Keratinocyte (primary cell): ENCODE data around the gene LSP1. TPM values are rescaled to one million over a fixed set of nuclear protein-coding genes. Genes with fewer than 3 reads are reported as not detected.
"Not testable (repeated sequence)": the region's sequence is repeated elsewhere in the genome, so short reads cannot be mapped to it uniquely, and the experiment has no call there.

Source experiments
- DNase-seq: peaks from one replicate; pipeline ENCODE4 v3.0.0-alpha.2; 2011; ENCODE audit warnings: low read depth, missing footprints, low spot score
- FAIRE-seq: peaks from 2 replicates; lab custom pipeline; 2011; peaks lifted over from hg19 to GRCh38; lab: Jason Lieb, UNC
- H2AFZ ChIP-seq: 2 replicates; pipeline ENCODE4 v1.6.0; 2012; ENCODE audit warnings: low read length, control low read depth, inconsistent platforms; ENCODE audit not compliant: control insufficient read depth
- H3K27ac ChIP-seq: 2 replicates; pipeline ENCODE4 v1.5.1; 2011; ENCODE audit warnings: low read length; ENCODE audit not compliant: control insufficient read depth, insufficient read depth
- H3K27me3 ChIP-seq: 3 replicates; pipeline ENCODE4 v1.6.0; 2011; ENCODE audit warnings: low read length; ENCODE audit not compliant: control insufficient read depth, insufficient read depth; ENCODE audit errors: extremely low read depth
- H3K36me3 ChIP-seq, 2 experiments: 2 replicates in 1 of 2; 3 replicates in 1 of 2; pipeline ENCODE4 v1.5.1; 2011; ENCODE audit warnings: low read length in 2 of 2, mild to moderate bottlenecking in 1 of 2; ENCODE audit not compliant: control insufficient read depth in 2 of 2, insufficient read depth in 2 of 2; ENCODE audit errors: extremely low read depth in 1 of 2
- H3K4me1 ChIP-seq: 3 replicates; pipeline ENCODE4 v1.5.1; 2011; ENCODE audit warnings: low read length; ENCODE audit not compliant: control insufficient read depth, insufficient read depth; ENCODE audit errors: extremely low read depth
- H3K4me2 ChIP-seq: 3 replicates; pipeline ENCODE4 v1.6.0; 2011; ENCODE audit warnings: low read depth, low read length; ENCODE audit not compliant: control insufficient read depth, insufficient read depth; ENCODE audit errors: extremely low read depth
- H3K4me3 ChIP-seq, 3 experiments: fragments of 200-600 bp in 1 of 3; sonication (generic) in 1 of 3; 2 replicates in 2 of 3; 3 replicates in 1 of 3; pipeline ENCODE4 v1.5.1; 2011 to 2016; ENCODE audit warnings: low read length in 3 of 3, mild to moderate bottlenecking in 3 of 3, control low read depth in 2 of 3, inconsistent platforms in 1 of 3, low read depth in 1 of 3, mixed read lengths in 1 of 3, mixed run types in 1 of 3, moderate library complexity in 1 of 3; ENCODE audit not compliant: control insufficient read depth in 2 of 3, insufficient read depth in 2 of 3; ENCODE audit errors: extremely low read depth in 1 of 3
- H3K79me2 ChIP-seq: 2 replicates; pipeline ENCODE4 v1.6.0; 2012; ENCODE audit warnings: low read length; ENCODE audit not compliant: control insufficient read depth, insufficient read depth
- H3K9ac ChIP-seq: 3 replicates; pipeline ENCODE4 v1.6.0; 2011; ENCODE audit warnings: low read length; ENCODE audit not compliant: control insufficient read depth, insufficient read depth; ENCODE audit errors: extremely low read depth
- H3K9me1 ChIP-seq: 3 replicates; pipeline ENCODE4 v1.6.0; 2011; ENCODE audit warnings: low read length; ENCODE audit not compliant: control insufficient read depth, insufficient read depth; ENCODE audit errors: extremely low read depth
- H3K9me3 ChIP-seq: 2 replicates; pipeline ENCODE4 v1.5.1; 2012; ENCODE audit warnings: low read depth, low read length; ENCODE audit not compliant: control insufficient read depth
- H4K20me1 ChIP-seq: 3 replicates; pipeline ENCODE4 v1.6.0; 2011; ENCODE audit warnings: low read length; ENCODE audit not compliant: control insufficient read depth, insufficient read depth; ENCODE audit errors: extremely low read depth
- EZH2 ChIP-seq: IDR thresholded peaks from one replicate; pipeline ENCODE4 v1.6.1; 2012; ENCODE audit warnings: inconsistent platforms, mild to moderate bottlenecking, low read length, moderate library complexity
- dilution Hi-C: fragments of 300-500 bp; cut with MboI; formaldehyde crosslinking; loops from one replicate; pipeline ENCODE4 v1.7.0; 2020; ENCODE audit warnings: low sequenced_read_pairs; ENCODE audit not compliant: extremely low pct_ligation_motif_present
- polyA plus RNA-seq, 5 experiments: library from polyadenylated mRNA; depleted of rRNA in 3 of 5; stranded (reverse) in 3 of 5; stranded (forward) in 1 of 5; unstranded in 1 of 5; fragments of >200 nt; gene quantifications; 1 replicate in 1 of 5; 2 replicates in 3 of 5; 3 replicates in 1 of 5; pipeline versions ENCODE4 v1.2.1 to v1.2.3, GENCODE V29; 2011 to 2012; ENCODE audit warnings: missing spikeins in 2 of 5, low read depth in 1 of 5, low replicate concordance in 1 of 5
- TF ChIP-seq, protein P1 (sequence below), 3 experiments: IDR thresholded peaks in 1 of 3; conservative IDR thresholded peaks in 1 of 3; optimal IDR thresholded peaks in 1 of 3; 2 replicates in 2 of 3; 3 replicates in 1 of 3; pipeline versions ENCODE3 to v1.5.1; 2011; ENCODE audit warnings: low read length in 3 of 3, mild to moderate bottlenecking in 3 of 3, moderate library complexity in 2 of 3, control low read depth in 1 of 3, inconsistent platforms in 1 of 3; ENCODE audit not compliant: insufficient read depth in 2 of 3; ENCODE audit errors: extremely low read depth in 1 of 3

The LSP1 gene
- polyA plus RNA-seq, 1 donor (not counting 4 experiments of a cell fraction or from before 2014, with no cell fraction given), result 0.94 TPM

DNA sequence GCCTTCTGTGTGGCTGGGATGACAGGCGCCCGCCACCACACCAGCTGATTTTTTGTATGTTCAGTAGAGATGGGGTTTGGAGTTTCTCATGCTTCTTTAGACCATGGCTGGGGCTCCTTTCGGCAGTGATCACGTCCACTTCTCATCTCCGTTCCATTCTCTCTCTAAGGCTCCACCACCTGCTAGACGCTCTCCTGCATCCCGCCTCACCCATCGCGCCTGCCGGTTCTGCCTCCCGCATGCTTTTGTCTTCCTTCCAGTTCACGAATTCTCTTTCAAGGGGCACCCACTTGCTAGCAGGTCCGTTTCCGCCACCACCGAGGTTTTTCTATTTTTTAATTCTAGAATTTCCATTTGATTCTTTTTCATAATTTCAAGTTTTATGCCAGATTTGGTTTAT is 40.1 kb upstream of the LSP1 start:
- Histone ChIP-seq H3K4me2 (no peak overlapping the region), H3K4me3 (no peak overlapping the region), H3K27me3 (no peaks in the 10 kb centered on the region), H3K27ac (no peak overlapping the region), H3K36me3 (no peaks in the 10 kb centered on the region), H4K20me1 (no peaks in the 10 kb centered on the region), H3K9me3 (no peaks in the 10 kb centered on the region), H3K79me2 (no peaks in the 10 kb centered on the region), H3K9ac (no peak overlapping the region), H3K9me1 (no peaks in the 10 kb centered on the region), H2AFZ (no peak overlapping the region), H3K4me1 (peaks cover 5% of the 10 kb centered on the region)
- DNase-seq (no peak), FAIRE-seq (no peak)
- TF ChIP-seq EZH2, result no peak
- TF ChIP-seq, protein P1, sequence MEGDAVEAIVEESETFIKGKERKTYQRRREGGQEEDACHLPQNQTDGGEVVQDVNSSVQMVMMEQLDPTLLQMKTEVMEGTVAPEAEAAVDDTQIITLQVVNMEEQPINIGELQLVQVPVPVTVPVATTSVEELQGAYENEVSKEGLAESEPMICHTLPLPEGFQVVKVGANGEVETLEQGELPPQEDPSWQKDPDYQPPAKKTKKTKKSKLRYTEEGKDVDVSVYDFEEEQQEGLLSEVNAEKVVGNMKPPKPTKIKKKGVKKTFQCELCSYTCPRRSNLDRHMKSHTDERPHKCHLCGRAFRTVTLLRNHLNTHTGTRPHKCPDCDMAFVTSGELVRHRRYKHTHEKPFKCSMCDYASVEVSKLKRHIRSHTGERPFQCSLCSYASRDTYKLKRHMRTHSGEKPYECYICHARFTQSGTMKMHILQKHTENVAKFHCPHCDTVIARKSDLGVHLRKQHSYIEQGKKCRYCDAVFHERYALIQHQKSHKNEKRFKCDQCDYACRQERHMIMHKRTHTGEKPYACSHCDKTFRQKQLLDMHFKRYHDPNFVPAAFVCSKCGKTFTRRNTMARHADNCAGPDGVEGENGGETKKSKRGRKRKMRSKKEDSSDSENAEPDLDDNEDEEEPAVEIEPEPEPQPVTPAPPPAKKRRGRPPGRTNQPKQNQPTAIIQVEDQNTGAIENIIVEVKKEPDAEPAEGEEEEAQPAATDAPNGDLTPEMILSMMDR (optimal IDR thresholded peaks at IDR 0.05 in 1 of 3, IDR thresholded peaks at IDR 0.05 in 1 of 3, conservative IDR thresholded peaks at IDR 0.05 in 1 of 3; ENCODE audit: extremely low read depth in 1 of 3, insufficient read depth in 2 of 3, low read length in 3 of 3), result no peak
- dilution Hi-C loops, result no loop called here

DNA sequence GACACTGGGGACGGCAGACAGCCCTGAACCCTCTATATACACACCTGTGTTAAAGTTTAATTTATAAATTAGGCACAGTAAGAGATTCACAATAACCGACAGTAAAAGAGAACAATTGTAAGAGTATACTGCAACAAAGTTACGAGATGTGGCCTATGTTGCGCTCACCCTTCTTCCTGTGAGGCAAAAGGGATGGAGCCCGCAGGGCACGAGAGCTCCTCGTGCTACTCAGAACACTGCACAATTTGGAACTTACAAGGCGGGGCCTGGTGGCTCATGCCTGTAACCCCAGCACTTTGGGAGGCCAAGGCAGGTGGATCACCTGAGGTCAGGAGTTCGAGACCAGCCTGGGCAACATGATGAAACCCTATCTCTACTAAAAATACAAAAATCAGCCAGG is 39.5 kb upstream of the LSP1 start:
- H3K4me3 ChIP-seq, FAIRE-seq, H3K27ac ChIP-seq, H3K4me1 ChIP-seq, H2AFZ ChIP-seq, H3K4me2 ChIP-seq, H3K27me3 ChIP-seq, H3K79me2 ChIP-seq, H3K36me3 ChIP-seq, H4K20me1 ChIP-seq, dilution Hi-C loops, DNase-seq, H3K9me1 ChIP-seq, H3K9me3 ChIP-seq, H3K9ac ChIP-seq: not testable (repeated sequence)

DNA sequence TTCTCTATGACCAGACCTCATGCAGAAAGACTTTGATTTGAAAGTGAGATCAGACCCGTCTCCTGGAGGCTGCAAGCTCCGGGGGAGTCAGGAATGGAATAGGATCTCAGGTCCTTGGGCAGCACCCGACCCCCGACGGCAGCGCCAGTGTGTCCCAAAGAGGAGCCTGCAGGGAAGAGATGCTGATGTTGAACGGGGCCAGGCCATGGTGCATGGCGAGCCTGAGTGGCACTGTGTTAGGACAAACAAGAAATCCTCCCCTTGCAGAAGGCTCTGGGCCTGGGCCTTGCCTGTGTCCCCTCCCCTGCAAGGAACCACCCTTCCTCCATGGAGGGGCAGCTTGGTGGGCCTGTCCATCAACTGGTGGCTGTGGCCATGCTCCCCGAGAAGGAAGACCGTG is 38.2 kb upstream of the LSP1 start:
- peaks cover 5% of the 10 kb centered on the region for H3K4me1 ChIP-seq
- TF ChIP-seq EZH2, result no peak
- TF ChIP-seq, protein P1 (optimal IDR thresholded peaks at IDR 0.05 in 1 of 3, IDR thresholded peaks at IDR 0.05 in 1 of 3, conservative IDR thresholded peaks at IDR 0.05 in 1 of 3; ENCODE audit: extremely low read depth in 1 of 3, insufficient read depth in 2 of 3, low read length in 3 of 3), result no peak
- H3K27ac ChIP-seq, result no peak overlapping the region
- H3K9ac ChIP-seq, result no peak overlapping the region
- FAIRE-seq, result no peak
- no peak for DNase-seq
- H3K27me3 ChIP-seq, result no peaks in the 10 kb centered on the region
- H3K36me3 ChIP-seq, result no peaks in the 10 kb centered on the region
- dilution Hi-C loops, result no loop called here
- no peak overlapping the region for H2AFZ ChIP-seq
- H3K9me1 ChIP-seq, result no peaks in the 10 kb centered on the region
- H3K4me2 ChIP-seq, result no peak overlapping the region
- H3K4me3 ChIP-seq, result no peak overlapping the region
- no peaks in the 10 kb centered on the region for H3K79me2 ChIP-seq
- H4K20me1 ChIP-seq, result no peaks in the 10 kb centered on the region
- H3K9me3 ChIP-seq, result peaks cover 7% of the 10 kb centered on the region
